BLaER1 (cell line): ENCODE results near the gene SULT1A1.
A peak's percentile ranks its signal among the peaks of the same experiment; 100 is the strongest.
"Not testable (repeated sequence)": the region's sequence is repeated elsewhere in the genome, so short reads cannot be mapped to it uniquely, and the experiment has no call there.

Experiments used
- H3K27ac ChIP-seq: shearing (Covaris generic); formaldehyde crosslinking; 2 replicates; pipeline ENCODE4 v1.8.1; 2022
- H3K27me3 ChIP-seq: shearing (Covaris generic); formaldehyde crosslinking; 2 replicates; pipeline ENCODE4 v1.8.1; 2022
- H3K36me3 ChIP-seq: shearing (Covaris generic); formaldehyde crosslinking; 2 replicates; pipeline ENCODE4 v1.8.1; 2022
- H3K4me1 ChIP-seq: shearing (Covaris generic); formaldehyde crosslinking; 2 replicates; pipeline ENCODE4 v1.8.1; 2022
- H3K4me2 ChIP-seq: shearing (Covaris generic); formaldehyde crosslinking; 2 replicates; pipeline ENCODE4 v1.8.1; 2022
- H3K4me3 ChIP-seq: shearing (Covaris generic); formaldehyde crosslinking; 2 replicates; pipeline ENCODE4 v1.8.1; 2022
- H3K9ac ChIP-seq: shearing (Covaris generic); formaldehyde crosslinking; 2 replicates; pipeline ENCODE4 v1.8.1; 2022
- H3K9me3 ChIP-seq: shearing (Covaris generic); formaldehyde crosslinking; 2 replicates; pipeline ENCODE4 v1.8.1; 2022
- H4K20me1 ChIP-seq: shearing (Covaris generic); formaldehyde crosslinking; 2 replicates; pipeline ENCODE4 v1.8.1; 2022
- Cebpa-rat ChIP-seq: shearing (Covaris generic); IDR thresholded peaks from 2 replicates; pipeline ENCODE4 v1.8.1; 2022

SULT1A1 gene

GRCh38 chr16:28617874-28618273 lies 8.0 kb upstream of the SULT1A1 start:
- Histone ChIP-seq H3K4me1 (peaks cover 50% of the 10 kb centered on the region), H3K9ac (peak overlapping the region; percentile 49; the same call in 1 of the 2 replicates), H4K20me1 (no peaks in the 10 kb centered on the region), H3K4me3 (peak overlapping the region; percentile 22; the same call in 1 of the 2 replicates), H3K27me3 (no peaks in the 10 kb centered on the region), H3K27ac (peak overlapping the region; percentile 56), H3K36me3 (no peaks in the 10 kb centered on the region), H3K9me3 (no peaks in the 10 kb centered on the region), H3K4me2 (peak overlapping the region; percentile 74)
- TF ChIP-seq Cebpa-rat: peak; percentile 76

- H3K27ac ChIP-seq: peak overlapping the region; percentile 55; the same call in 1 of the 2 replicates
- H3K9ac ChIP-seq: no peak overlapping the region; the same call in 1 of the 2 replicates
- no peaks in the 10 kb centered on the region for H3K27me3 ChIP-seq
- H3K4me1 ChIP-seq: peaks cover 41% of the 10 kb centered on the region
- H3K36me3 ChIP-seq: no peaks in the 10 kb centered on the region
- no peaks in the 10 kb centered on the region for H3K9me3 ChIP-seq
- peak overlapping the region; percentile 74 for H3K4me2 ChIP-seq
- H4K20me1 ChIP-seq: no peaks in the 10 kb centered on the region
- TF ChIP-seq Cebpa-rat: no peak
- no peak overlapping the region for H3K4me3 ChIP-seq
Observed at GRCh38 chr16:28616636-28617035, 6.8 kb upstream of the SULT1A1 start.

GRCh38 chr16:28616224-28616577 lies 6.4 kb upstream of the SULT1A1 start:
- H3K9ac ChIP-seq, H3K4me3 ChIP-seq, H4K20me1 ChIP-seq, H3K9me3 ChIP-seq, H3K27me3 ChIP-seq, H3K36me3 ChIP-seq: not testable (repeated sequence)
- Histone ChIP-seq H3K4me1 (peaks cover 41% of the 10 kb centered on the region), H3K27ac (peak overlapping the region; percentile 55; the same call in 1 of the 2 replicates), H3K4me2 (peak overlapping the region; percentile 74)

GRCh38 chr16:28615486-28616223 lies 5.8 kb upstream of the SULT1A1 start:
- not testable (repeated sequence) for H3K4me3 ChIP-seq, H3K9me3 ChIP-seq, H4K20me1 ChIP-seq, H3K27me3 ChIP-seq, H3K27ac ChIP-seq, H3K36me3 ChIP-seq, H3K9ac ChIP-seq
- peak overlapping the region; percentile 74; the same call in 1 of the 2 replicates for H3K4me2 ChIP-seq
- peaks cover 47% of the 10 kb centered on the region for H3K4me1 ChIP-seq

- H3K9me3 ChIP-seq, H3K4me2 ChIP-seq, H3K36me3 ChIP-seq, H3K9ac ChIP-seq, H3K27ac ChIP-seq, H3K27me3 ChIP-seq, H3K4me3 ChIP-seq: not testable (repeated sequence)
- Histone ChIP-seq H4K20me1 (peaks cover 10% of the 10 kb centered on the region; the same call in 1 of the 2 replicates), H3K4me1 (peaks cover 57% of the 10 kb centered on the region)
Observed at GRCh38 chr16:28614561-28614960, 4.7 kb upstream of the SULT1A1 start.

GRCh38 chr16:28613912-28614311 lies 4.1 kb upstream of the SULT1A1 start:
- H3K27me3 ChIP-seq, H3K4me3 ChIP-seq, H3K9ac ChIP-seq, H3K9me3 ChIP-seq, H3K27ac ChIP-seq, H3K36me3 ChIP-seq, H3K4me2 ChIP-seq: not testable (repeated sequence)
- Histone ChIP-seq H4K20me1 (peaks cover 15% of the 10 kb centered on the region; the same call in 1 of the 2 replicates), H3K4me1 (peaks cover 58% of the 10 kb centered on the region)

- H3K4me3 ChIP-seq, H3K27me3 ChIP-seq, H3K9ac ChIP-seq, H3K27ac ChIP-seq, H3K4me2 ChIP-seq, H3K9me3 ChIP-seq: not testable (repeated sequence)
- Histone ChIP-seq H3K4me1 (peaks cover 45% of the 10 kb centered on the region), H4K20me1 (peaks cover 15% of the 10 kb centered on the region; the same call in 1 of the 2 replicates), H3K36me3 (peaks cover 10% of the 10 kb centered on the region; the same call in 1 of the 2 replicates)
Observed at GRCh38 chr16:28612359-28613280, 2.8 kb upstream of the SULT1A1 start.

GRCh38 chr16:28610595-28611191 lies 849 bp upstream of the SULT1A1 start:
- Histone ChIP-seq H3K27ac (peak overlapping the region; percentile 69), H4K20me1 (peaks cover 15% of the 10 kb centered on the region; the same call in 1 of the 2 replicates), H3K9ac (peak overlapping the region; percentile 58), H3K27me3 (no peaks in the 10 kb centered on the region), H3K4me1 (peaks cover 26% of the 10 kb centered on the region), H3K36me3 (peaks cover 20% of the 10 kb centered on the region; the same call in 1 of the 2 replicates), H3K4me3 (peak overlapping the region; percentile 34), H3K4me2 (peak overlapping the region; percentile 80), H3K9me3 (no peaks in the 10 kb centered on the region)
- no peak for TF ChIP-seq Cebpa-rat

GRCh38 chr16:28608867-28609596 lies 812 bp downstream of the SULT1A1 start:
- peak overlapping the region; percentile 63; the same call in 1 of the 2 replicates for H3K27ac ChIP-seq
- not testable (repeated sequence) for H3K9me3 ChIP-seq, H3K9ac ChIP-seq, H3K27me3 ChIP-seq, H3K4me3 ChIP-seq
- peak overlapping the region; percentile 80 for H3K4me2 ChIP-seq
- peaks cover 28% of the 10 kb centered on the region for H3K4me1 ChIP-seq
- H3K36me3 ChIP-seq: peaks cover 23% of the 10 kb centered on the region; the same call in 1 of the 2 replicates
- peaks cover 15% of the 10 kb centered on the region; the same call in 1 of the 2 replicates for H4K20me1 ChIP-seq

- H3K4me2 ChIP-seq, H3K9me3 ChIP-seq, H3K27ac ChIP-seq, H3K9ac ChIP-seq, H3K4me3 ChIP-seq, H3K27me3 ChIP-seq: not testable (repeated sequence)
- Histone ChIP-seq H3K36me3 (peaks cover 27% of the 10 kb centered on the region; the same call in 1 of the 2 replicates), H4K20me1 (peaks cover 15% of the 10 kb centered on the region; the same call in 1 of the 2 replicates), H3K4me1 (peaks cover 34% of the 10 kb centered on the region)
Observed at GRCh38 chr16:28608496-28608808, 1.4 kb downstream of the SULT1A1 start.

- not testable (repeated sequence) for H3K4me3 ChIP-seq
- peaks cover 27% of the 10 kb centered on the region; the same call in 1 of the 2 replicates for H3K36me3 ChIP-seq
Observed at GRCh38 chr16:28607681-28608495, 2.0 kb downstream of the SULT1A1 start.

More at GRCh38 chr16:28607681-28608495, 2.0 kb downstream of the SULT1A1 start:
- not testable (repeated sequence) for H3K4me2 ChIP-seq, H3K9me3 ChIP-seq, H3K27ac ChIP-seq, H3K9ac ChIP-seq, H3K27me3 ChIP-seq
- Histone ChIP-seq H3K4me1 (peaks cover 36% of the 10 kb centered on the region), H4K20me1 (peaks cover 15% of the 10 kb centered on the region; the same call in 1 of the 2 replicates)
